HepG2 (cell line): ENCODE data around the gene SELENOV. TPM values are rescaled to one million over a fixed set of nuclear protein-coding genes. Genes with fewer than 3 reads are reported as not detected.

Experiments used
- ASH2L ChIP-seq: fragments of 300-600, 200-600 bp; sonication (generic); IDR thresholded peaks from 2 replicates; pipeline ENCODE4 v1.7.0; 2017; ENCODE audit warnings: low read depth, mild to moderate bottlenecking, moderate library complexity, mixed read lengths, low read length; ENCODE audit not compliant: insufficient read length
- BCL6 ChIP-seq: IDR thresholded peaks from 2 replicates; pipeline ENCODE4 v1.6.1; 2016; ENCODE audit warnings: missing genetic modification reagents, missing compliant biosample characterization
- EHMT2 ChIP-seq: fragments of 200-600 bp; sonication (generic); IDR thresholded peaks from 2 replicates; pipeline ENCODE4 v1.7.0; 2017; ENCODE audit warnings: antibody characterized with exemption, low read depth, low read length, borderline replicate concordance
- HNRNPK ChIP-seq: fragments of 200-400 bp; formaldehyde crosslinking; IDR thresholded peaks from 2 replicates; pipeline ENCODE4 v1.6.1; 2018; ENCODE audit warnings: low read length, low read depth, moderate library complexity, mild to moderate bottlenecking; ENCODE audit not compliant: poor library complexity, severe bottlenecking
- PHB2 ChIP-seq: fragments of 450-650 bp; IDR thresholded peaks from 2 replicates; pipeline ENCODE4 v1.6.1; 2018; ENCODE audit not compliant: partially characterized antibody
- SYNCRIP ChIP-seq: fragments of 200-400 bp; formaldehyde crosslinking; IDR thresholded peaks from 2 replicates; pipeline ENCODE4 v1.6.1; 2018; ENCODE audit warnings: mild to moderate bottlenecking, low read depth, low read length; ENCODE audit not compliant: insufficient read depth
- TSC22D2 ChIP-seq: sonication (generic); formaldehyde crosslinking; IDR thresholded peaks from 2 replicates; pipeline ENCODE4 v1.5.1; 2020; ENCODE audit warnings: missing genetic modification reagents, mild to moderate bottlenecking, borderline replicate concordance
- ZBED4 ChIP-seq: sonication (generic); formaldehyde crosslinking; IDR thresholded peaks from 2 replicates; pipeline ENCODE4 v1.4.0; 2020; ENCODE audit warnings: missing genetic modification reagents, borderline replicate concordance
- ZBTB44 ChIP-seq: sonication (generic); formaldehyde crosslinking; IDR thresholded peaks from 2 replicates; pipeline ENCODE4 v1.4.0; 2020; ENCODE audit warnings: missing genetic modification reagents
- ZFP90 ChIP-seq: sonication (generic); formaldehyde crosslinking; IDR thresholded peaks from 2 replicates; pipeline ENCODE4 v1.8.0; 2022; ENCODE audit warnings: missing genetic modification reagents, mild to moderate bottlenecking, inconsistent platforms, borderline replicate concordance
- ZNF256 ChIP-seq: sonication (generic); formaldehyde crosslinking; conservative IDR thresholded peaks from 2 replicates; pipeline ENCODE4 v1.4.0; 2020; ENCODE audit warnings: missing genetic modification reagents
- ZNF383 ChIP-seq: sonication (generic); formaldehyde crosslinking; IDR thresholded peaks from 2 replicates; pipeline ENCODE4 v1.4.0; 2020; ENCODE audit warnings: missing genetic modification reagents, mild to moderate bottlenecking, borderline replicate concordance
- ZNF512B ChIP-seq: sonication (generic); formaldehyde crosslinking; IDR thresholded peaks from 2 replicates; pipeline ENCODE4 v1.5.1; 2020; ENCODE audit warnings: missing genetic modification reagents, mild to moderate bottlenecking, borderline replicate concordance
- ZNF597 ChIP-seq: sonication (generic); formaldehyde crosslinking; IDR thresholded peaks from 2 replicates; pipeline ENCODE4 v1.5.0; 2020; ENCODE audit warnings: missing genetic modification reagents
- ZZZ3 ChIP-seq: sonication (generic); formaldehyde crosslinking; IDR thresholded peaks from 2 replicates; pipeline ENCODE4 v1.4.0; 2020; ENCODE audit warnings: missing genetic modification reagents, mild to moderate bottlenecking, borderline replicate concordance
- polyA plus RNA-seq, 8 experiments: library from polyadenylated mRNA; depleted of rRNA in 3 of 8; stranded (reverse) in 7 of 8; unstranded in 1 of 8; fragments of >200 nt; fragmentation: Illumina TruSeq in 4 of 8; extraction: Trizol in 4 of 8; gene quantifications; 2 replicates each; pipeline versions ENCODE4 v1.2.1 to v1.2.3, GENCODE V29; 2011 to 2016; ENCODE audit warnings: low read depth in 4 of 8, missing spikeins in 1 of 8, mixed read lengths in 1 of 8; ENCODE audit not compliant: insufficient read depth in 1 of 8
- total RNA-seq, 5 experiments: library from RNA; depleted of rRNA; stranded (reverse); fragments of >200 nt; fragmentation: Illumina TruSeq; extraction: Trizol; gene quantifications; 2 replicates each; pipeline ENCODE4 v1.2.3, GENCODE V29; 2016; ENCODE audit warnings: low read depth in 1 of 5
- TF ChIP-seq, protein P1 (sequence below): sonication (generic); formaldehyde crosslinking; conservative IDR thresholded peaks from 2 replicates; pipeline ENCODE4 v1.8.0; 2022; ENCODE audit warnings: mild to moderate bottlenecking, moderate library complexity, missing genetic modification reagents

SELENOV gene
- total and polyA plus RNA-seq, 2 of the 13 experiments (the other 11 are each of a cell fraction or from before 2014, with no cell fraction given) = not detected

- TF ChIP-seq ZBED4 (CRISPR knock-in tag) (no peak), ASH2L (peak; percentile 82), TSC22D2 (CRISPR knock-in tag) (no peak), SYNCRIP (no peak), ZNF512B (CRISPR knock-in tag) (peak; percentile 20; the same call in 1 of the 2 replicates), BCL6 (CRISPR knock-in tag) (peak; percentile 27), EHMT2 (no peak), HNRNPK (no peak), PHB2 (no peak), ZNF597 (no peak), ZBTB44 (CRISPR knock-in tag) (no peak), ZNF383 (CRISPR knock-in tag) (peak; percentile 85; the same call in 1 of the 2 replicates), ZNF256 (CRISPR knock-in tag) (no peak), ZFP90 (CRISPR knock-in tag) (no peak), ZZZ3 (peak; percentile 87)
- TF ChIP-seq, protein P1, sequence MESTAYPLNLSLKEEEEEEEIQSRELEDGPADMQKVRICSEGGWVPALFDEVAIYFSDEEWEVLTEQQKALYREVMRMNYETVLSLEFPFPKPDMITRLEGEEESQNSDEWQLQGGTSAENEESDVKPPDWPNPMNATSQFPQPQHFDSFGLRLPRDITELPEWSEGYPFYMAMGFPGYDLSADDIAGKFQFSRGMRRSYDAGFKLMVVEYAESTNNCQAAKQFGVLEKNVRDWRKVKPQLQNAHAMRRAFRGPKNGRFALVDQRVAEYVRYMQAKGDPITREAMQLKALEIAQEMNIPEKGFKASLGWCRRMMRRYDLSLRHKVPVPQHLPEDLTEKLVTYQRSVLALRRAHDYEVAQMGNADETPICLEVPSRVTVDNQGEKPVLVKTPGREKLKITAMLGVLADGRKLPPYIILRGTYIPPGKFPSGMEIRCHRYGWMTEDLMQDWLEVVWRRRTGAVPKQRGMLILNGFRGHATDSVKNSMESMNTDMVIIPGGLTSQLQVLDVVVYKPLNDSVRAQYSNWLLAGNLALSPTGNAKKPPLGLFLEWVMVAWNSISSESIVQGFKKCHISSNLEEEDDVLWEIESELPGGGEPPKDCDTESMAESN (CRISPR knock-in tag) = 0 out of 2 replicates have a peak, but pooled peaks have one; percentile 66
These were observed 17.5 kb downstream of the SELENOV start, which contains the start of gene EID2B (continued) for GRCh38 chr19:39532233-39533002.
